NK-92 (cell line): ENCODE measurements around the gene LRBA.

Experiments used
- DNase-seq: peaks from one replicate; lab custom pipeline; 2025; ENCODE audit not compliant: unreplicated experiment; lab: John Stamatoyannopoulos, UW

Gene LRBA

DNA sequence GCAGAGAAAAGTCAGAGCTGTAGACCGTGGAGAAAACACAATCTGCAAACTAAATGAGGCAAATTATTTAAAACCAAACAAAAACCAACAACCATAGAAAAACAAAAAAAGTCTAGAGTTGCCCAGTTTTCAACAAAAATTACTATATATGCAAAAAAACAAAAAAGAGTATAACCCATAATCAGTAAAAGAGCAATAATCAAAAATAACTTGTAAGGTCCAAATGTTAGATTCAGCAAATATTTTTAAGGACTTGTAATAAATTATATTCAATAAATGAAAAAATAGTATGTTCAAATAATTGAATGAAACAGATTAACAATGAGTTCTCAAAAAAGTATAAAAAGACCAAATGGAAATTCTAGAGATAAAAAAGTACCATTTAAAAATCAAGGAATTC is 130.5 kb downstream of the LRBA start:
- no peak for DNase-seq

GRCh38 chr4:150875367-150875766 is 139.7 kb downstream of the LRBA start:
- DNase-seq, result no peak

DNA sequence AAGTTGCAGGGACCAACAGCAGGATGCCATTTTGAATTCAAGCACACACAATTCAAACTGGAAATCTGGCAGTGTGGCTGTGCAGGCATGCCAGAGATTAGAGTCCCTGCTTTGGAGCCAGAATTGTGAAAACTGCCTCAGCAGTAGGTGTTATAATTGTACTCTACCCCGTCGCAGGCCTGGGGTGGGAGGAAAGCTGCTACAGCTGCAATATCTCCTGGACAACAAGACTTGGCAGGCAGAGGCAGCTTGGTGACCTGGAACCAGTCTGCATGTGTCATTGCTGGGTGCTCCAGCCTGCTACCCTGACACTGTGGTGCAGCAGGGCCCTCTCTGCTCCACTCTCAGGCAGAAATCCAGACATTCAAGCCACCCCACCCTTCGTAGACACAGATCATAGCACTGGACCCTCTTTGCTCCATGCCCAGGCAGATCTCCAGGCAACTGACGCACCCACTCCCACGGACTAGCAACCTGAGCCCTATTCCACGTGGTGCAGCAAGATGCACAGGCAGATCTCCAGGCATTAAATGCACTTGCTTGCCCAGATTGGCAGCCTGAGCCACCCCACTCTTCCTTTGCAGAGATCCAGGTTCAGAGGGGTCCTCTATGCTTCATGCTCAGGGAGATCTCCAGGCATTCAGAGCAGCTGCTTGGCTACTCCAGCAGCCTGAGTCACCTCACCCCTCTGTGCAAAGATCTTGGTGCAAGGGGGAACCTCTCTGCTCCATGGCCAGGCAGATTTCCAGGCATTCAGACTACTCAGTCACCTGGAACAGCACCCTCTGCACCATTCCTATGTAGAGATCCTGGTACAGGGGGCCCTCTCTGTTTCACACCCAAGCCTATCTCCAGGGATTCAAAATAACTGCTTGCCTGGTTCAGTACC is 140.5 kb downstream of the LRBA start:
- DNase-seq, result no peak

DNA sequence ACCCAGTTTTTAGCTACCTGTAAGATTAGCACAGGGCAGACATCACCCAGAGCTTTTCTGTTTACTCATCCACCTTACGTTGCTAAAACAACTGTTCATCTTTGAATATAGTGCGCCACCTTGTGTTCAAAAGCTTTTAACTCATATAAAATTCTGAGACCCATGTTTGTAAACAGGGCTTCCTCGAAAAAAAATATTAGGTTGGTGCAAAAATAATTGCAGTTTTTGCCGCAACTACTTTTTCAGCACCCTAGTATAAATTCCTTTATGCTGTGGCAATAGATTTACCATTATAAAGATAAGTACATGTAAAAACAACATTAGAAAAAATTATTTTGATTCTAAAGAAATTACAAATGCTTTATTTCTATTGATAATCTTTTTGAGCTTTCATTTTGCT is 147.9 kb downstream of the LRBA start:
- DNase-seq, result no peak

DNA sequence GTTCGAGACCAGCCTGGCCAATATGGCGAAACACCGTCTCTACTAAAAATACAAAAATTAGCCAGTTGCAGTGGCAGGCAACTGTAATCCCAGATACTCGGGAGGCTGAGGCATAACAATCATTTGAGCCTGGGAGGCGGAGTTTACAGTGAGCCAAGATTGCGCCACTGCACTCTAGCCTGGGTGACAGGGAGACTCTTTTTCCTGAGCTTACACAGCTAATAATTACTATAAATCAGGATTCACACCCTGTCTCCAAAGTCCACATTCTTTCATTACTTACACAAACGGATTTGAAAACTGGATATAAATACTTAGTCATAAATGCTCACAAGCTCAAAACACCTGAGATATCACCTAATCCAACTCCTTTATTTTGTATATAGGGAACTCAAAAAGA is 151.6 kb downstream of the LRBA start:
- no peak for DNase-seq

- DNase-seq, result no peak
Measured at GRCh38 chr4:150862829-150863228, 152.3 kb downstream of the LRBA start.

DNA sequence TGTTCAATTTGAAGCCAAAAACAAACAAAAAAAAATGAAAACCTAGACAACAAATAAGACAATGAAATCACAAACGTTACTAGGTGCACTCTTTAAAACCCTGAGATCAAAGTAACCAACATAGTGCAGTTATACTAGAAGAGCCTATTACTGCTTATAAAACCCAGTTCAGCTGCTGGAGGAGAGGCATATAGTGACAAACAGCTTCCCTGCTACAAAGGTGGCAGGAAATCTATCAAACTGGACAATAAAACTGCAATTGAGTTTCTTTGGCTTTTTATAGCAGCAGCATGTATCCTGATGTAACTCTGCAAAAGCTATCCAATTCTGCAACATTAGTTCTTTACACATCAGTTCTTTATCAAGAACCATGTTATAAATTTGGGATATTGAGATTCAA is 155.6 kb downstream of the LRBA start:
- no peak for DNase-seq

GRCh38 chr4:150855981-150856510 is 159.0 kb downstream of the LRBA start:
- no peak for DNase-seq

- no peak for DNase-seq
Measured at GRCh38 chr4:150854600-150854999, 160.5 kb downstream of the LRBA start.

DNA sequence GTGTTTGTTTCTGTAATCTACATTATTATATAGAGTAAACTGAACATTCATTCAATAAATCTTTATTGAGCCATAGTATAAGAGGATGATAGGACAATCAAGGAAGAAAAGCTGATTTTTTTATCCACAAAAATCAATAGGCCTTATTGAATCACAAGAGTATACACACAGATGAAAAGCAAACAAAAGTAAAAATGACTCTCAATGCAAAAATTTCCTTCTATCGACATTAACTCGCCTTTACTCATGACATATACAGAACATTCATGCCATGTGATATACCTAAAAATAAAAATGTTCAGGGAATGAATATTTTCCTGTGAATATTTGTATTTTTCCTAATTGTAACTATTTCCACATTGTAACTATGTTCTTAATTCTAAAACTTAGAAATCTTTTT is 161.2 kb downstream of the LRBA start:
- DNase-seq, result no peak

- DNase-seq, result no peak
Measured at GRCh38 chr4:150852216-150852615, 162.9 kb downstream of the LRBA start.

DNA sequence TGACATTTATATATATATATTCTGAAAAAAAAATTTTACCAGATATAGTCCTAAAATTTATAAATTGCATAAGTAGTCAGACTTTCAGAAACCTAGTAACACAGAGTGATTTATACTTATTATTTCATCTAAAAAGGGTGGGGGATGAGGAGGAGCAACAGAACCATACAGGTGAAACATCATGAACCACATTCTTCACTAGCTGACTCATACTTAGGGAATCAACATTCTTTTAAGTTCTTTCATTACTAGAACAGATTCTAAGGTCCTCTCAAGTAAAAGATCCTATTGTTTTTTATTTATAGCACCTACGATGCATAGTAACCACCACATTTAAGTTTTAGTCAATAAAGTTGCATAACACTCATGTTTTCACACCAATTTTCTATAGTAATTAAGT is 166.1 kb downstream of the LRBA start:
- no peak for DNase-seq

DNA sequence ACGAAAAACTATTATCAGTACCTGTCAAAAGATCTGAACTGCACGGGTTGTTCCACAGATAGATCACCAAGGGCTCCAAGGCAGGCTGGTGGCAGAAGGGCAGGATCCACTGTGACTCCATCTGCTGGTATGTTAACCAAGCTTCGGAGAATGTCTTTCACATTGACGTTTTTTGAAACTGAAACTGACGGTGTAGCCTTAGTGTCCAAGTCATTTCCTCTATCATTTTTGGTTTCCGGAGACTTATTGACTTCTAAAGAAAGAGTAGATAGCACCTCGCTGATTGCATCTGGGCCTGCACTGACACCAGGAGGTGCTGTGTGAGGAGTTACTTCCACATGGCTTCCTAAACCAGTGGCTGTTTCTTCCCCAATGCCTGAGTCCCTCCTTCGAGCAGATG is 186.9 kb downstream of the LRBA start:
- no peak for DNase-seq

- DNase-seq, result no peak
Measured at GRCh38 chr4:150827226-150827625, 187.9 kb downstream of the LRBA start.

GRCh38 chr4:150826306-150826705 is 188.8 kb downstream of the LRBA start:
- no peak for DNase-seq

GRCh38 chr4:150822407-150822806 is 192.7 kb downstream of the LRBA start:
- DNase-seq, result no peak

DNA sequence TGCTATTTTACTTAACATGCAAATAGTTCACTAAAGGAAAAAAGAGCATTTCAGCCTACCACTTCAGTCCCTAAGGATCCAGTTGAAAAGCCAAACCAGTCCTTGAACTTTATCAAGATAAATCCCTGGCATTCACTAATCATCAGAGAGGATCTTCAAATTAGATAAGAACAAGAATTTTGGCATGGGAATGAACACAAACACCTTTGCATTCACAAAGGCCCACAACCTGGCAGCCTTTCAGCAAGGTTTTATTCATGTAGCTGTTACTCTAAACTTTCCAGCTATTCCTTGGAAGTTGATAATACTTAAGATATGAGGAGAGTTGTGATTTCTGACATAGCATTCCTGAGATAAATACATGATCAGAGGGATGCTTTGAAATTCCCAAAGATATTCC is 193.4 kb downstream of the LRBA start:
- no peak for DNase-seq

DNA sequence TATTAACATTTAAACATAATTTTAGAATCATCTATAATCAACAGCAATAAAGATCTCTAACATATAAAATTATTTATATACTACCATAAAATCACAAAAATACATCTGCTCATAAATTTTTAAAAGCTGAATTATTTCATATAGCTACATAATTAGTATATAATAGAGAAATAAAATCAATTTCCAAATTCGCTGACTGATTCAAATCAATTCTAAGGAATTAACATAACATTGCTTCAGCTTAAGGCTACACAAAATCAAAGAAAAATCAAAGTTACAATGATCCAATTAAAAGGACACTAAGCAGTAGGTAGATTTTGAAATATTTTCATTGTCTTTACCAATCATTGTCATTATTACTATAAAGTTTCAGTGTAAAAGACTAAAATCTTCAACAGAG is 194.7 kb downstream of the LRBA start:
- DNase-seq, result no peak

DNA sequence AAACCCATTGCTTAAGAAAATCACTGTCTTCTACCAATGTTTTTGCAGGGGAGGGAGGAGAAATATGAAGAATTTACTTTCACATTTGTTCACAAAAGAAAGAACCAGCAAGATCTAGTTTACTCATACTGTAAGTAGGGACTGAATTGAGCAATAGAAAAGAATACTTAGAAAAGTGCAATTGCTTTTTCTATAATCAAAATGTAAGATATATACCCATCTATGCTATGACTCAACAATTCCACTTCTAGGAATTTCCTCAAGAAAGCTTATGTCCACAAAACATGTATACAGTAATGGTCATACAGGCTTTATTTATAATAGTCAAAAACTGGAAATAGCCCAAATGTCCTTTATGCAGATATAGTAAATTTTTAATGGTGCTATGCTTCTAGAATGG is 196.4 kb downstream of the LRBA start:
- no peak for DNase-seq

- no peak for DNase-seq
Measured at GRCh38 chr4:150817804-150818528, 197.1 kb downstream of the LRBA start.

GRCh38 chr4:150817017-150817416 is 198.1 kb downstream of the LRBA start:
- no peak for DNase-seq

DNA sequence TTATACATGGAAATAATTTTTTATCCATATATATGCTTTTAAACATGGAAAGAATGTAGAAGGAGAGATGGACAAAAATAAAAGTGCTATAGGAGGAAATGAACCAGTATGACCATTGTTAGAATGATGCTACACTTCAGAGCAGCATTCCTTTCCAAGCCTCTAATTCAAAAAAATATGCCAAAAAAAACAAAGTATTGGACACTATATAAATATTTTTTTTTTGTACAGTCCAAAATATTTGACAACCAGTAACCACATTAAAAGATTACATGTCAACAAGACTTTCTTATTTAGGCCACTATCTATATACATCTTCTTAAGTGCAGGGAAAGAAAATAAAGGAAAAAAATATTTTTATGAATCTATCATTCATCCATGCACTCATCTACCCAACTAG is 198.6 kb downstream of the LRBA start:
- DNase-seq, result no peak
